GM19395 (cell line): ENCODE measurements around the gene SAYSD1.

Experiments used
- ATAC-seq: cut with Tn5 transposase; IDR thresholded peaks from one replicate; pipeline ENCODE4 v1.9.1; 2021; ENCODE audit warnings: mild to moderate bottlenecking, moderate library complexity; ENCODE audit not compliant: unreplicated experiment

SAYSD1 gene

DNA sequence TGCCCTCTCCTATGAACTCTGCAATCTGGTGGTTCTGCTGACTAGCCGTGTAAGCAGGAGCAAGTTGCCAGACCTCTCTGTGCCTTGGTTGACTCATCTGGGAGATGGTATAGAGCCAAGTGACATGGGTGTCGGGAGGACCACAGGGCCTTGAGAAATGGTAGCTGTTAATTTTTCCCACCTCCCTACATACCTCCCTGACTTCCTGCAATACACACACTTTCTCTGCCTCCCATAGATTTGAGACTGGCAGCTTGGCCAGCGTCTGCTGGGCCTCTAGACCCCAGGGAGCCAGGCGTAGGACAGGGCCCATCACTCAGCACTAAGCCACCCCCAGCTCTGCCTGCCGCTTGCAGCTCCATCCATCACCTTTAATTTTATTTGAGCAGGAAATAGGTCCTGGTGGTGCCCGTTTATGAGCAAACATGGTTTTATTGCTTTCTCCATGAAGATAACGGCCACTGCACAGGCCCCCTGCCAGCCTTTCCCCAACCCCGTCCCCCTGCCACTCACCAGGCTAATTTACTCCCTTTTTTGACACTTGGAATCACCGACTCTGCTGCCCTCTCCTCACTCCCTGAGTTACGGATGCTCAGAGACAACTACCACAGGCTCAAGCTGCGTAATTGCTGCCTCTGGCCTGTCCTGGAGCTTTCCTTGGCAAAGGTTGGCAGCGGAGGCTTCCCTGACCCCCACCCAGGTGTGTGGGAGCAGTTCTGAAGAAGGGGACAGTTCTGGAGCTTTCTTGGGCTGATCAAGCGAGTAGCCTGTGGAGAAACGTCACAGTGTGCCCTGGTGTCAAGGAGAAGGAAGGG lies 55.3 kb downstream of the SAYSD1 start:
- ATAC-seq, result no peak

DNA sequence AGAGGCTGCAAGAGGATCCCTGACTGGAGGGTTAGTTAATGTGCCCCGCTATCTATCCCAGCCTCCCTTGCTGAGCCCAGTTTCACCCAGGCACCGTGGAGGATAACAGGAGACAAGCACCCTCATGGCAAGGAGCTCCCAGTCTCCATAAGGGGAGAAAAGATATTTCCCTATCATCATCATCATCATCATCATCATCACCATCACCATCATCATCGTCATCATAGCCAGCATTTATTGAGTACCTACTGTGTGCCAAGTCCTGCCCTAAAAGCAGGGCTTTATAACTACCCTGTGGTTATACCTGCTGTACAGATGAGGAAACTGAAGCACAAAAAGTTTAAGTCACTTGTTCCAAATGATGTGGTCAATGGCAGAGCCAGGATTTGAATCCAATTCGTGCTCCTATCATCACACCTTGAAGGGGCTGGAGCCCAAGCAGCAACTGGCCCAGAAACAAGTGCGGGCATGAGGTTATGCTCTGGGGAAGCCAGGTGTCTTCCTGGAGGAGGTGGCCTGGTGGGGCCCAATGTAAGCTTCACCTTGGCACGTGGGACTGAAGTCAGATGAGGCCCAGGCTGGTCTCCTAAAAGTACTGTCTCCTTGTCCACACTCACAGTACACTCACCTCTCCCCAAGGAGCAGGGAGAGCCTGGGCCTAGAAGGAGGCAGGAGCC lies 56.4 kb downstream of the SAYSD1 start:
- ATAC-seq, result no peak

DNA sequence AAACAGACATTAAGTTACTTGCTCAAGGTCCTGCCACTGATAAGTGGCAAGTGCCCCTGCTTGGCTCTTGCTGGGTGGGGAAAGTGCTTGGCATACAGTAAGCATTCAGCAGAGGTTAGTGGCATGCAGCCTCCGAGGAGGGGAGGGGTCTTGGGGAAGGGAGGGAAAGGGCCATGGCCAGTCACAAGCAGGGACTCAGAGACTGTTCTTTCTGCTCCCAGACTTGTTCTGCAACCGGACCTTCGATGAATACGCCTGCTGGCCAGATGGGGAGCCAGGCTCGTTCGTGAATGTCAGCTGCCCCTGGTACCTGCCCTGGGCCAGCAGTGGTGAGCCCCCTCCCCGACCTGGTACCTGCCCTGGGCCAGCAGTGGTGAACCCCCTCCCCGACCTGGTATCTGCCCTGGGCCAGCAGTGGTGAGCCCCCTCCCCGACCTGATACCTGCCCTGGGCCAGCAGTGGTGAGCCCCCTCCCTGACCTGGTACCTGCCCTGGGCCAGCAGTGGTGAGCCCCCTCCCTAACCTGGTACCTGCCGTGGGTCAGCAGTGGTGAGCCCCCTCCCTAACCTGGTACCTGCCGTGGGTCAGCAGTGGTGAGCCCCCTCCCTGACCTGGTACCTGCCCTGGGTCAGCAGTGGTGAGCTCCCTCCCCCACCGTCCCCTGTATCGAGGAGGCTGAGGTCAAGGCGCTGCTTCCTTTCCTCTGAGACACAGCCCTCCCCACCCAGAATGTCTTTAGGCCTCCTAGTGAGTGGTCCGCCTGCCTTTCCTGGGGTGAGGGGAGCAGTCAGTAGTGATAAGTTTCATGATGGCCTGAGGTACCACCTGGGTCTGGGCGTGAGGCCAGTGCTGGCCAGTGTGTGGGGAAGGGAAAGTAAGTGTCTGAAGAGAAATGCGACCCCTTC lies 57.5 kb downstream of the SAYSD1 start:
- ATAC-seq, result no peak

DNA sequence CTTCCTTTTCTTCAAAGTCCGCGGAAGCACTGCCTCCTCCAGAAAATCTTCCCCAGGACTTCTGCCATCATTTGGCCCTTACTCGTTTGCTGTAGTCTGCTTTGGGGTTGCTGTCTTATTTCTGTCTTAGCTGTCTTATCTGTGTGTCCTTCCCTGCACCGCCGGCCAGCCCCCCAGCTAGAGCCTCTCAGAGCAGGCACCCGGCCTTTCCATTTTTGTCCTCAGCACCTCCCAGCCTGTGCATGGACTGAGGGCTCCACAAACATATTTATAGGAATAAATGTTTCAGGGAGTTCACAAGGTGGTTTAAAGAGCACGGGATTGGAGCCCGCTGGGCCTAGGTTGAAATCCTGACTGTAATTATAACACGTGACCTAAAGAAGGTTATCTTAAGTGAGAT lies 58.3 kb downstream of the SAYSD1 start:
- ATAC-seq, result no peak

DNA sequence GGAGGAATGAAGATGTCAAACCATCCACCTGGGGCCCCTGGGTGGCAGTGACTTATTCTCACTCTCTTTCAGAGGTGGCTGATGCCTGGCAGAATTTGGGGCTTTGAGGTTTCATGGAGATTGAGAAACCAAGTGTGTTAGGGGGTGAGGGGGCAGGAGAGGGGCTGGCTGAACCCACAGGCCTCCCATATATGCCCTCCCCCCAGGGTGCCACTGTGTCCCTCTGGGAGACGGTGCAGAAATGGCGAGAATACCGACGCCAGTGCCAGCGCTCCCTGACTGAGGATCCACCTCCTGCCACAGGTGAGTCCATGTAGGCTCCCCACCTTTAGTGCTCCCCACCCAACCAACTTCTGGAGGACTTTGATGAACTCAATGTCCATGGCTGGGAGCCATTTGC lies 58.8 kb downstream of the SAYSD1 start:
- ATAC-seq, result no peak

DNA sequence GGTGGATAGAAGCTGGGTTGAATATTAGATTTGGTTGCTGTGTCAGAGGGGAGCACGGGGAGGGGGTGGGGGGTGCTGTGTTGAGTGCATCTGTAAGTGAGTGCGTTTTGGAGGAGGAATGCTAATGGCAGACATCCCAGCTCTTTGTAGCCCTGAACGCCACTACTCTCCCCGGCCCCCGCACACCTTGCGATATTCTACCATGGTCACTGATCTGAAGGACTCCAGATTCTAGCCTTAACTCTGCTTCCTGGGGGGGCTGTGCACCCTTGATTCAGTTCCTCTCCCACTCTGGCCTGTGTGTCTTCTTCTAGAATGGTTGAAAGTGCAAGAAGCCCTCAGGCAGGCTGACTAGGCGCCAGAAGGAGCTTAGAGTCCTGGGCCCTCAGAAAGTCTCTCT lies 59.3 kb downstream of the SAYSD1 start:
- ATAC-seq, result no peak

DNA sequence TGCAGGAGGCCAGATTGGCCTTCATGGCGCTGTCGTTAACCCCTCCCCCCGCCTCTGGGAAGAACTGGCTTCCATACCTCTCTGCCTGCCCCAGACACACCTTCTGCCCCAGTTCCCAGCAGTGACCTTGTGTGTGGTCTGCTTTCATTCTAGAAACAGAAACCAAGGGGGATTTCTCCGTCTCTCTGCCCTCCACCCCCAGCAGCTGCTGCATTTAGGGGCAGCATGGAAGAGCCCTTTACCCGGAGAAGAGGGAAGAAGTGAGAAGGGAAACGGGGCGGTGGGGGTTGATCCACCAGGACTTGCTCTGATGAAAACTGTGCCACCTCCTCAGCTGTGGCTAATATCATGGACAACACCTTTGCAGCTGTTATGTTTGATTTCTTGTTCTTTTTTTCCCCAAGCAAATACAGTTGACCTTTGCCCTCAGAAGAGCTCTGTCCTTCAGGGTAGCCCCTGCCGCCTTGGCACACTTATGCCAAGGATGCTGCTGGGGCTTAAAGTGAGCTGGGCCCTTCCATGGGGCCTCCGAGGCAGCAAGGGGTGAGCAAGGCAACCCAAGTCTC lies 60.3 kb downstream of the SAYSD1 start:
- no peak for ATAC-seq
